ENCODE measurements around the gene PLEKHG1. TPM values are rescaled to one million over a fixed set of nuclear protein-coding genes. Genes with fewer than 3 reads are reported as not detected.

The PLEKHG1 gene
- total RNA-seq, 1 experiment from 2014 or later = 1.4 TPM

DNA sequence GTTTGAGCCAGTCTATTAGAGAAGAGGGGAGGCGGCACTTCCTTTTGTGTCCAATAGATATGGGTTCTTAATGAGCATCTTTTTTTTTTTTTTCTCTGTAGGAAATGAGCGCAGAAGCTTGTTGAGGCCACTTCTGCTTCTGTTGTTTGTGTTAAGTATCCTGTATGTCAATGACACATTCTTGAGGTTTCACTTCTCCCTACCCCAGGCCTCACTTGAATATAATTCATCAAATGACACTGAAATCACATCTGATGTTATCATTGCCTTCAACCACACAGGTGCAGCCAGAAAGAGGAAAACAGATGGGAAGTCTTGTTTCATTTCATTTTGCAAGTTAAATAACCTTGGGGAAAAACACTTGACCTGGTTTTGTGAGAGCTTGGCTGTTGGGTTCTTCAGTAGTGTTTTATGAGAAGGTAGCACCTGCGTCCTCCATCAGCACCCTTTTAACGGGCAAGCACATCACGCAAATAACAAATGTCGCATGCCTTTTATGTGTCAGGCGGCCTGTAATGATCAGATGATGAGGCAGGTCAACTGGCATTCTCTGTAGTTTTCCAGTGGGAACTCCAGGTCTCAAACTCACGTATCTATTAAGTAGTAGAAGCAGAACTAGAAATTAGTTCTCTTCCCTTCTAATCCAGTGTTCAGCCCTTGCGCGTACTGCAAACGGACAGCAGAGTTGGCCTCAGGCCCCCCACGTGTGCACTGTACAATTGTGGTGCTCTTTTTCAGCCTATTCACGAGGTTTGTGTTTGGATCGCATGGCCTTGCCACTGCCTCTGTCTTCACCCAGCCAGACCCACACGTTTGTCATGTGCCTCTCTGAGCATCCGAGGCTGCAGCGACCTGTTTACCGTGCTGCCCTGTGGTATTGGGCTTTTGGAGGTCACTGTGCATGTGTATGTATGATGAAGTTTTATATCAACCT lies 23.5 kb downstream of the PLEKHG1 start:
- TF ChIP-seq EZH2 (IDR thresholded peaks at IDR 0.05; ENCODE audit: low read length, unreplicated experiment) = no peak
- TF ChIP-seq EZH2phosphoT487 (IDR thresholded peaks at IDR 0.05; ENCODE audit: borderline replicate concordance, low read length) = no peak
- H3K27me3 ChIP-seq (ENCODE audit: low read length) = no peaks in the 10 kb centered on the region
- no peak overlapping the region for H2AFZ ChIP-seq (ENCODE audit: low read length)
- no peaks in the 10 kb centered on the region for H3K79me2 ChIP-seq (ENCODE audit: low read length)
- no peak overlapping the region for H3K27ac ChIP-seq (ENCODE audit: low read length)
- H3K4me3 ChIP-seq (ENCODE audit: low read length) = no peak overlapping the region
- peaks cover 10% of the 10 kb centered on the region for H3K4me1 ChIP-seq (ENCODE audit: insufficient read depth, low read length)
- H3K36me3 ChIP-seq (ENCODE audit: low read depth, low read length) = no peaks in the 10 kb centered on the region
- no peaks in the 10 kb centered on the region for H4K20me1 ChIP-seq (ENCODE audit: low read length)
- POLR2A ChIA-PET (ENCODE audit: unreplicated experiment) = no interaction called here
- H3K9ac ChIP-seq (ENCODE audit: low read length) = no peak overlapping the region
- intact Hi-C loops (cut with micrococcal nuclease) = no loop called here
- no peaks in the 10 kb centered on the region for H3K9me3 ChIP-seq (ENCODE audit: low read length)
- no peaks in the 10 kb centered on the region for H3K9me2 ChIP-seq (replicated peaks; ENCODE audit: low read length)
- ATAC-seq (no peak), DNase-seq (no peak)
- BruUV-seq (replicated peaks) = no TSS peak
- no peaks in the 10 kb centered on the region for H3F3A ChIP-seq (ENCODE audit: low read length, unreplicated experiment)
- CTCF ChIA-PET = no interaction called here
- H3K4me2 ChIP-seq (ENCODE audit: low read length) = no peak overlapping the region

- Histone ChIP-seq H3K4me3 (ENCODE audit: low read length) (no peak overlapping the region), H3K4me2 (ENCODE audit: low read length) (no peak overlapping the region), H3K79me2 (ENCODE audit: low read length) (no peaks in the 10 kb centered on the region), H3K27me3 (ENCODE audit: low read length) (no peaks in the 10 kb centered on the region), H3K27ac (ENCODE audit: low read length) (no peak overlapping the region), H3K36me3 (ENCODE audit: low read depth, low read length) (no peaks in the 10 kb centered on the region), H4K20me1 (ENCODE audit: low read length) (no peaks in the 10 kb centered on the region), H3F3A (ENCODE audit: low read length, unreplicated experiment) (no peaks in the 10 kb centered on the region), H2AFZ (ENCODE audit: low read length) (no peak overlapping the region), H3K9ac (ENCODE audit: low read length) (no peak overlapping the region), H3K4me1 (ENCODE audit: insufficient read depth, low read length) (peaks cover 10% of the 10 kb centered on the region), H3K9me3 (ENCODE audit: low read length) (no peaks in the 10 kb centered on the region), H3K9me2 (replicated peaks; ENCODE audit: low read length) (no peaks in the 10 kb centered on the region)
- ATAC-seq (no peak), DNase-seq (no peak)
- intact Hi-C loops (cut with micrococcal nuclease) = no loop called here
- no TSS peak for BruUV-seq (replicated peaks)
- CTCF ChIA-PET = no interaction called here
- POLR2A ChIA-PET (ENCODE audit: unreplicated experiment) = no interaction called here
- no peak for TF ChIP-seq EZH2 (IDR thresholded peaks at IDR 0.05; ENCODE audit: low read length, unreplicated experiment)
- TF ChIP-seq, protein P1, sequence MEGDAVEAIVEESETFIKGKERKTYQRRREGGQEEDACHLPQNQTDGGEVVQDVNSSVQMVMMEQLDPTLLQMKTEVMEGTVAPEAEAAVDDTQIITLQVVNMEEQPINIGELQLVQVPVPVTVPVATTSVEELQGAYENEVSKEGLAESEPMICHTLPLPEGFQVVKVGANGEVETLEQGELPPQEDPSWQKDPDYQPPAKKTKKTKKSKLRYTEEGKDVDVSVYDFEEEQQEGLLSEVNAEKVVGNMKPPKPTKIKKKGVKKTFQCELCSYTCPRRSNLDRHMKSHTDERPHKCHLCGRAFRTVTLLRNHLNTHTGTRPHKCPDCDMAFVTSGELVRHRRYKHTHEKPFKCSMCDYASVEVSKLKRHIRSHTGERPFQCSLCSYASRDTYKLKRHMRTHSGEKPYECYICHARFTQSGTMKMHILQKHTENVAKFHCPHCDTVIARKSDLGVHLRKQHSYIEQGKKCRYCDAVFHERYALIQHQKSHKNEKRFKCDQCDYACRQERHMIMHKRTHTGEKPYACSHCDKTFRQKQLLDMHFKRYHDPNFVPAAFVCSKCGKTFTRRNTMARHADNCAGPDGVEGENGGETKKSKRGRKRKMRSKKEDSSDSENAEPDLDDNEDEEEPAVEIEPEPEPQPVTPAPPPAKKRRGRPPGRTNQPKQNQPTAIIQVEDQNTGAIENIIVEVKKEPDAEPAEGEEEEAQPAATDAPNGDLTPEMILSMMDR (conservative IDR thresholded peaks at IDR 0.05; ENCODE audit: low read depth, low read length) = no peak
- TF ChIP-seq EZH2phosphoT487 (IDR thresholded peaks at IDR 0.05; ENCODE audit: borderline replicate concordance, low read length) = no peak
Measured at GRCh38 chr6:150624191-150624590, 24.5 kb downstream of the PLEKHG1 start.

DNA sequence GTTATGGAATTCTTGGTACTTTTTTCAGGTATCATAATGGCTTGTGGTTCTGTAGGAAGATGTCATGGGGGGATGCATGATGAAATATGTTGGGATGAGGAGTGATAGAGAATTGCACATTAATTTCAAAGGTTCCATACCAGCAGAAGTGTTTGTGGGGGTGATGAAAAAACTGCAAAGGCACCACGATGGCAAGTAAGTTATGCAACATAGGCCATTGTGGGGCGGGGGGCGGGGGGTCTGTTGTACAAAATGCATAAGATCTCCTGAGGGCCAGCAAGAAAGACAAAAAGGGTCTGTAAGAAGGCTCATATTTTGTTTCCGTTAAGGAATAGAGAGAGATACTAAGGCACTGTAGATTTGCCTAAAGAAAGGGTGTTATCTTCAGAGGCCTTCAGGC lies 26.2 kb downstream of the PLEKHG1 start:
- no peak overlapping the region for H3K4me3 ChIP-seq (ENCODE audit: low read length)
- BruUV-seq (replicated peaks) = no TSS peak
- intact Hi-C loops (cut with micrococcal nuclease) = no loop called here
- no peak overlapping the region for H2AFZ ChIP-seq (ENCODE audit: low read length)
- ChIA-PET CTCF (no interaction called here), POLR2A (ENCODE audit: unreplicated experiment) (no interaction called here)
- no peaks in the 10 kb centered on the region for H3K36me3 ChIP-seq (ENCODE audit: low read depth, low read length)
- H3K4me2 ChIP-seq (ENCODE audit: low read length) = no peak overlapping the region
- ATAC-seq = no peak
- H3K79me2 ChIP-seq (ENCODE audit: low read length) = no peaks in the 10 kb centered on the region
- no peaks in the 10 kb centered on the region for H4K20me1 ChIP-seq (ENCODE audit: low read length)
- DNase-seq = no peak
- H3K4me1 ChIP-seq (ENCODE audit: insufficient read depth, low read length) = peaks cover 10% of the 10 kb centered on the region
- no peaks in the 10 kb centered on the region for H3F3A ChIP-seq (ENCODE audit: low read length, unreplicated experiment)
- H3K9me3 ChIP-seq (ENCODE audit: low read length) = no peaks in the 10 kb centered on the region
- no peaks in the 10 kb centered on the region for H3K9me2 ChIP-seq (replicated peaks; ENCODE audit: low read length)
- no peaks in the 10 kb centered on the region for H3K27me3 ChIP-seq (ENCODE audit: low read length)
- no peak for TF ChIP-seq EZH2phosphoT487 (IDR thresholded peaks at IDR 0.05; ENCODE audit: borderline replicate concordance, low read length)
- H3K27ac ChIP-seq (ENCODE audit: low read length) = no peak overlapping the region
- H3K9ac ChIP-seq (ENCODE audit: low read length) = no peak overlapping the region
